Parathyroid adenoma (tissue), 2 donors: ENCODE measurements around the gene NCOR1.
"Not testable (repeated sequence)": the region's sequence is repeated elsewhere in the genome, so short reads cannot be mapped to it uniquely, and the experiment has no call there.

Experiments
- H2AFZ ChIP-seq: fragments of 300-600 bp; sonication (generic); one replicate; pipeline ENCODE4 v1.7.0; 2017; ENCODE audit warnings: antibody characterized with exemption, mild to moderate bottlenecking
- H3K27ac ChIP-seq: fragments of 300-600 bp; sonication (generic); one replicate; pipeline ENCODE4 v1.7.0; 2017
- H3K27me3 ChIP-seq: fragments of 300-600 bp; sonication (generic); one replicate; pipeline ENCODE4 v1.7.0; 2017; ENCODE audit warnings: low read length; ENCODE audit not compliant: control insufficient read depth, insufficient read depth
- H3K36me3 ChIP-seq: fragments of 300-600 bp; sonication (generic); one replicate; pipeline ENCODE4 v1.7.0; 2017; ENCODE audit warnings: low read length; ENCODE audit not compliant: control insufficient read depth, insufficient read depth
- H3K4me1 ChIP-seq: fragments of 300-600 bp; sonication (generic); one replicate; pipeline ENCODE4 v1.7.0; 2017; ENCODE audit warnings: control low read depth
- H3K4me2 ChIP-seq: fragments of 300-600 bp; sonication (generic); one replicate; pipeline ENCODE4 v1.7.0; 2017; ENCODE audit warnings: low read length
- H3K4me3 ChIP-seq: fragments of 300-600 bp; sonication (generic); one replicate; pipeline ENCODE4 v1.7.0; 2017; ENCODE audit warnings: low read depth, low read length
- H3K79me2 ChIP-seq: fragments of 300-600 bp; sonication (generic); one replicate; pipeline ENCODE4 v1.7.0; 2017; ENCODE audit warnings: control low read depth
- H3K9ac ChIP-seq: fragments of 300-600 bp; sonication (generic); one replicate; pipeline ENCODE4 v1.7.0; 2017; ENCODE audit warnings: mild to moderate bottlenecking
- H3K9me3 ChIP-seq: fragments of 300-600 bp; sonication (generic); one replicate; pipeline ENCODE4 v1.7.0; 2017; ENCODE audit warnings: low read length; ENCODE audit not compliant: control insufficient read depth
- CTCF ChIP-seq: fragments of 300-600 bp; sonication (generic); IDR thresholded peaks from one replicate; pipeline ENCODE4 v1.7.0; 2017; ENCODE audit warnings: antibody characterized with exemption, mild to moderate bottlenecking
- donor health status: primary hyperparathyroidism.

The NCOR1 gene

DNA sequence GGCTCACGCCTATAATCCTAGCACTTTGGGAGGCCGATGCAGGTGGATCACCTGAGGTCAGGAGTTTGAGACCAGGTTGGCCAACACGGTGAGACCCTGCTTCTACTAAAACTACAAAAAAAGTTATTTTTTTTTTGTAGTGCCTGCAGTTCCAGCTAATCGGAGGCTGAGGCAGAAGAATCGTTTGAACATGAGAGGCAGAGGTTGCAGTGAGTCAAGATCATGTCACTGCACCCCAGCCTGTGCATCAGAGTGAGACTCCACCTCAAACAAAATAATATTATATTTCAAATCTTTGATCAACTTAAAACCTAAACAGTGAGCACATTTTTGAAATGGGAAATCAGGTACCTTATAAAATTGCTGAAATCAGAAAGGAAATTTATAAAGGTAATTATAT lies 36.5 kb downstream of the NCOR1 start:
- H3K36me3 ChIP-seq: no peaks in the 10 kb centered on the region
- H2AFZ ChIP-seq: no peak overlapping the region
- H3K27me3 ChIP-seq: no peaks in the 10 kb centered on the region
- H3K9me3 ChIP-seq: no peaks in the 10 kb centered on the region
- no peak overlapping the region for H3K27ac ChIP-seq
- no peak overlapping the region for H3K9ac ChIP-seq
- no peak overlapping the region for H3K4me2 ChIP-seq
- peaks cover 32% of the 10 kb centered on the region for H3K79me2 ChIP-seq
- no peak overlapping the region for H3K4me3 ChIP-seq
- H3K4me1 ChIP-seq: no peaks in the 10 kb centered on the region
- no peak for TF ChIP-seq CTCF

DNA sequence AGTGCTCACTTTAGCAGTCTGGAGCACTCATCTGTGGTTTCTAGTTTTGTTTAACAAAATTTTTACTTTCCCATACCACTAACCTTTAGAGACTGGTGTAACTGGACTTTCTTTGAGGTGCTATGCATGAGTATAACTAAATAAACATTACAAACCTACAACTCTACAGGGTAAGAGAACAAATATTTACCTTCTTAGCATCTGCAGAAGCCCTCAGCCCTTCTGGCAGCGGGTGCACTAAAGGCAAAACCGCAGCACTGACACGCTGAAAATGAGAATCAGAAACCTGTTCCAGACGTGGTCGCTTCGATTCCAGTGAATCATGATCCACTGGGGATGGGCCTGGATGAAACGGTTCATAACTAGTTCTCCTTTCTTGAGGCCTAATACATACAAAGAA lies 43.7 kb downstream of the NCOR1 start:
- no peak for TF ChIP-seq CTCF
- H3K27me3 ChIP-seq: no peaks in the 10 kb centered on the region
- H3K9me3 ChIP-seq: no peaks in the 10 kb centered on the region
- no peaks in the 10 kb centered on the region for H3K4me1 ChIP-seq
- peaks cover 19% of the 10 kb centered on the region for H3K79me2 ChIP-seq
- no peak overlapping the region for H3K4me2 ChIP-seq
- no peaks in the 10 kb centered on the region for H3K36me3 ChIP-seq
- H3K4me3 ChIP-seq: no peak overlapping the region
- H2AFZ ChIP-seq: no peak overlapping the region
- H3K9ac ChIP-seq: no peak overlapping the region
- H3K27ac ChIP-seq: no peak overlapping the region

DNA sequence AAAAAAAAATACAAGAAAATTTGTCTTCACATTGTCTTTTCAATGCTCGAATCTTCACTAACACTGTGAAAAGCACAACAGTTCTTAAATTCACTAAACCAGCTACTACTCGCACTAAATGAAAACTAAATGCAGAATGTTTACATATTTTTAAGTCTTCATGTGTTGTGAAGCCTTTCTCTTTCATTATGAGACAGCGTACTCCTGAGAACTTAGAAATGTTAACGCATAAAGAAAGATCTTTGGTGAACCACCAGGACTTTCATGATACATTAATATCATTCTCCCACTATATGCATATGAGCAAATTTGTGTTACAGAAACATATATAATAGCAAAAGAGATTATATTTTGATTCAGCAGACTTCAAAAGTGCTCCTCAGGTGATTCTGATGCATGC lies 48.6 kb downstream of the NCOR1 start:
- not testable (repeated sequence) for H3K27ac ChIP-seq, H3K36me3 ChIP-seq, H3K4me1 ChIP-seq, H3K79me2 ChIP-seq, H3K27me3 ChIP-seq, H3K9ac ChIP-seq, H3K9me3 ChIP-seq, H2AFZ ChIP-seq, H3K4me2 ChIP-seq, H3K4me3 ChIP-seq

DNA sequence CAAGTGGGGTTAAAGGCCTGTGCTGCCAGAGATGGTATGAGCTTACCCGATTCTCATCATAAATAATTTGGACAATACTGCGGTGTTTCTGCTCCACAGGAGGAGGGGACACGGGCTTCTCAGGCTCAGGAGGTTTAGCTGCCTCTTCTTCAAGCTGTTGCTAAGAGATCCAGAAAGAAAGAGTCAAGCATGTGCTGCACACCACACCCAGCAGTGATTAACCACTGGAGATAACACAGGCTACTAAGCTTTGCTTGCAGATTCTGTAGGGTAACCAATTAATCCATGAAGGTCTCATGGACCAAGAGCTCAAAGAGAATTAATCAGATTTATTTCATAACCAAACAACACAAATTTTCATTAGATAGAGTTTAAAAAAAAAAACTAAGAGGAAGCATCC lies 56.6 kb downstream of the NCOR1 start:
- no peak overlapping the region for H2AFZ ChIP-seq
- TF ChIP-seq CTCF: no peak
- H3K4me1 ChIP-seq: no peaks in the 10 kb centered on the region
- H3K4me3 ChIP-seq: no peak overlapping the region
- H3K9ac ChIP-seq: no peak overlapping the region
- no peaks in the 10 kb centered on the region for H3K27me3 ChIP-seq
- H3K79me2 ChIP-seq: peaks cover 24% of the 10 kb centered on the region
- H3K9me3 ChIP-seq: no peaks in the 10 kb centered on the region
- H3K27ac ChIP-seq: no peak overlapping the region
- no peaks in the 10 kb centered on the region for H3K36me3 ChIP-seq
- H3K4me2 ChIP-seq: no peak overlapping the region

GRCh38 chr17:16155536-16155935 lies 59.8 kb downstream of the NCOR1 start:
- H3K9me3 ChIP-seq: no peaks in the 10 kb centered on the region
- H3K4me3 ChIP-seq: no peak overlapping the region
- no peak overlapping the region for H3K9ac ChIP-seq
- H3K27ac ChIP-seq: no peak overlapping the region
- no peaks in the 10 kb centered on the region for H3K36me3 ChIP-seq
- H3K79me2 ChIP-seq: peaks cover 26% of the 10 kb centered on the region
- H3K4me1 ChIP-seq: no peaks in the 10 kb centered on the region
- TF ChIP-seq CTCF: no peak
- no peak overlapping the region for H2AFZ ChIP-seq
- H3K27me3 ChIP-seq: no peaks in the 10 kb centered on the region
- H3K4me2 ChIP-seq: no peak overlapping the region

- H3K4me3 ChIP-seq, H3K4me1 ChIP-seq, H3K27ac ChIP-seq, H3K27me3 ChIP-seq, H2AFZ ChIP-seq, H3K4me2 ChIP-seq, H3K9ac ChIP-seq, H3K9me3 ChIP-seq, H3K36me3 ChIP-seq: not testable (repeated sequence)
- H3K79me2 ChIP-seq: peaks cover 14% of the 10 kb centered on the region
These were observed 63.0 kb downstream of the NCOR1 start for GRCh38 chr17:16152326-16152725.
